ENCODE data around the gene PIP4K2A.

GRCh38 chr10:22648547-22648961, 65.8 kb downstream of the PIP4K2A start:
- TF ChIP-seq, protein P1, sequence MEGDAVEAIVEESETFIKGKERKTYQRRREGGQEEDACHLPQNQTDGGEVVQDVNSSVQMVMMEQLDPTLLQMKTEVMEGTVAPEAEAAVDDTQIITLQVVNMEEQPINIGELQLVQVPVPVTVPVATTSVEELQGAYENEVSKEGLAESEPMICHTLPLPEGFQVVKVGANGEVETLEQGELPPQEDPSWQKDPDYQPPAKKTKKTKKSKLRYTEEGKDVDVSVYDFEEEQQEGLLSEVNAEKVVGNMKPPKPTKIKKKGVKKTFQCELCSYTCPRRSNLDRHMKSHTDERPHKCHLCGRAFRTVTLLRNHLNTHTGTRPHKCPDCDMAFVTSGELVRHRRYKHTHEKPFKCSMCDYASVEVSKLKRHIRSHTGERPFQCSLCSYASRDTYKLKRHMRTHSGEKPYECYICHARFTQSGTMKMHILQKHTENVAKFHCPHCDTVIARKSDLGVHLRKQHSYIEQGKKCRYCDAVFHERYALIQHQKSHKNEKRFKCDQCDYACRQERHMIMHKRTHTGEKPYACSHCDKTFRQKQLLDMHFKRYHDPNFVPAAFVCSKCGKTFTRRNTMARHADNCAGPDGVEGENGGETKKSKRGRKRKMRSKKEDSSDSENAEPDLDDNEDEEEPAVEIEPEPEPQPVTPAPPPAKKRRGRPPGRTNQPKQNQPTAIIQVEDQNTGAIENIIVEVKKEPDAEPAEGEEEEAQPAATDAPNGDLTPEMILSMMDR (conservative IDR thresholded peaks at IDR 0.05; ENCODE audit: low read depth, low read length) = no peak
- TF ChIP-seq EZH2 (IDR thresholded peaks at IDR 0.05; ENCODE audit: low read length, unreplicated experiment) = no peak

Measured in PC-3 (cell line).